Stimulated activated effector memory CD8-positive, alpha-beta T cell treated with anti-CD3 and anti-CD28 coated beads, Interleukin-12 subunit alpha, Interleukin-12 subunit beta, amount 100 ng/mL, for 72 hours (primary cell): Measurements from ENCODE around the gene NKD2.
"Not testable (repeated sequence)": the region's sequence is repeated elsewhere in the genome, so short reads cannot be mapped to it uniquely, and the experiment has no call there.

ENCODE experiments used
- ATAC-seq: fragments of 150-1000 bp; cut with Tn5 transposase; 2 replicates; pipeline ENCODE4 v1.10.0; 2021
- DNase-seq, 2 donors: peaks; one replicate each; pipeline ENCODE4 v3.0.0; 2021 to 2022; ENCODE audit warnings: low spot score in 2 of 2
- H3K27ac Mint-ChIP-seq: one replicate; pipeline ENCODE4 v1.8.0; 2022; ENCODE audit warnings: mild to moderate bottlenecking, mixed read lengths
- H3K36me3 Mint-ChIP-seq: one replicate; pipeline ENCODE4 v1.8.0; 2022; ENCODE audit warnings: mild to moderate bottlenecking, mixed read lengths
- H3K4me1 Mint-ChIP-seq: one replicate; pipeline ENCODE4 v1.8.0; 2022; ENCODE audit warnings: mixed read lengths
- H3K4me3 Mint-ChIP-seq: one replicate; pipeline ENCODE4 v1.8.0; 2022; ENCODE audit warnings: mild to moderate bottlenecking, mixed read lengths
- H3K9me3 Mint-ChIP-seq: one replicate; pipeline ENCODE4 v1.8.0; 2022; ENCODE audit warnings: mixed read lengths

The NKD2 gene

GRCh38 chr5:968881-969280 lies 39.7 kb upstream of the NKD2 start:
- no peak for ATAC-seq
- H3K27ac Mint-ChIP-seq: no peak overlapping the region
- H3K4me3 Mint-ChIP-seq: no peak overlapping the region
- peaks cover 14% of the 10 kb centered on the region for H3K4me1 Mint-ChIP-seq
- no peaks in the 10 kb centered on the region for H3K36me3 Mint-ChIP-seq
- H3K9me3 Mint-ChIP-seq: no peaks in the 10 kb centered on the region
- DNase-seq: no peak

GRCh38 chr5:969408-969839 lies 39.2 kb upstream of the NKD2 start:
- Mint-ChIP-seq H3K27ac (no peak overlapping the region), H3K36me3 (no peaks in the 10 kb centered on the region), H3K4me1 (peaks cover 9% of the 10 kb centered on the region), H3K4me3 (no peak overlapping the region), H3K9me3 (no peaks in the 10 kb centered on the region)
- DNase-seq (no peak), ATAC-seq (no peak)

GRCh38 chr5:972575-972974 lies 36.0 kb upstream of the NKD2 start:
- not testable (repeated sequence) for ATAC-seq, H3K4me3 Mint-ChIP-seq, H3K4me1 Mint-ChIP-seq, H3K27ac Mint-ChIP-seq, H3K36me3 Mint-ChIP-seq, H3K9me3 Mint-ChIP-seq, DNase-seq

GRCh38 chr5:976849-977751 lies 31.5 kb upstream of the NKD2 start:
- no peak for DNase-seq
- Mint-ChIP-seq H3K27ac (no peak overlapping the region), H3K36me3 (no peaks in the 10 kb centered on the region), H3K4me1 (peaks cover 6% of the 10 kb centered on the region), H3K9me3 (no peaks in the 10 kb centered on the region), H3K4me3 (no peak overlapping the region)
- ATAC-seq: peak; percentile 19

- H3K27ac Mint-ChIP-seq: no peak overlapping the region
- no peaks in the 10 kb centered on the region for H3K9me3 Mint-ChIP-seq
- no peaks in the 10 kb centered on the region for H3K36me3 Mint-ChIP-seq
- DNase-seq: no peak
- H3K4me1 Mint-ChIP-seq: peaks cover 6% of the 10 kb centered on the region
- no peak for ATAC-seq
- no peak overlapping the region for H3K4me3 Mint-ChIP-seq
Observed at GRCh38 chr5:978054-978453, 30.5 kb upstream of the NKD2 start.

GRCh38 chr5:978693-979092 lies 29.9 kb upstream of the NKD2 start:
- no peak for DNase-seq
- Mint-ChIP-seq H3K27ac (no peak overlapping the region), H3K4me1 (peaks cover 6% of the 10 kb centered on the region), H3K4me3 (no peak overlapping the region), H3K9me3 (no peaks in the 10 kb centered on the region), H3K36me3 (no peaks in the 10 kb centered on the region)
- ATAC-seq: peak; percentile 38

- Mint-ChIP-seq H3K4me1 (peaks cover 6% of the 10 kb centered on the region), H3K4me3 (no peak overlapping the region), H3K36me3 (no peaks in the 10 kb centered on the region), H3K9me3 (no peaks in the 10 kb centered on the region), H3K27ac (no peak overlapping the region)
- ATAC-seq (peak; percentile 11), DNase-seq (no peak)
Observed at GRCh38 chr5:979100-979817, 29.3 kb upstream of the NKD2 start.

- H3K27ac Mint-ChIP-seq: no peak overlapping the region
- DNase-seq (no peak), ATAC-seq (no peak)
- H3K4me1 Mint-ChIP-seq: peaks cover 6% of the 10 kb centered on the region
- peaks cover 5% of the 10 kb centered on the region for H3K9me3 Mint-ChIP-seq
- no peaks in the 10 kb centered on the region for H3K36me3 Mint-ChIP-seq
- H3K4me3 Mint-ChIP-seq: no peak overlapping the region
Observed at GRCh38 chr5:980001-980588, 28.5 kb upstream of the NKD2 start.

GRCh38 chr5:980966-981365 lies 27.6 kb upstream of the NKD2 start:
- Mint-ChIP-seq H3K9me3 (peaks cover 5% of the 10 kb centered on the region), H3K4me1 (peaks cover 6% of the 10 kb centered on the region), H3K4me3 (no peak overlapping the region), H3K36me3 (no peaks in the 10 kb centered on the region), H3K27ac (no peak overlapping the region)
- ATAC-seq: no peak
- no peak for DNase-seq

- ATAC-seq (no peak), DNase-seq (no peak)
- Mint-ChIP-seq H3K4me3 (no peak overlapping the region), H3K27ac (no peak overlapping the region), H3K36me3 (no peaks in the 10 kb centered on the region), H3K4me1 (peaks cover 6% of the 10 kb centered on the region), H3K9me3 (peaks cover 5% of the 10 kb centered on the region)
Observed at GRCh38 chr5:981456-981855, 27.1 kb upstream of the NKD2 start.

- ATAC-seq: peak; percentile 44
- H3K9me3 Mint-ChIP-seq: peaks cover 5% of the 10 kb centered on the region
- no peak for DNase-seq
- H3K4me1 Mint-ChIP-seq: peaks cover 6% of the 10 kb centered on the region
- H3K36me3 Mint-ChIP-seq: no peaks in the 10 kb centered on the region
- no peak overlapping the region for H3K27ac Mint-ChIP-seq
- no peak overlapping the region for H3K4me3 Mint-ChIP-seq
Observed at GRCh38 chr5:982377-983237, 26.0 kb upstream of the NKD2 start.

- Mint-ChIP-seq H3K27ac (no peak overlapping the region), H3K9me3 (peaks cover 9% of the 10 kb centered on the region), H3K4me3 (no peak overlapping the region), H3K36me3 (no peaks in the 10 kb centered on the region), H3K4me1 (peaks cover 6% of the 10 kb centered on the region)
- ATAC-seq: no peak
- DNase-seq: no peak
Observed at GRCh38 chr5:983238-983524, 25.4 kb upstream of the NKD2 start.

GRCh38 chr5:983568-983967 lies 25.0 kb upstream of the NKD2 start:
- no peak for DNase-seq
- Mint-ChIP-seq H3K36me3 (no peaks in the 10 kb centered on the region), H3K27ac (no peak overlapping the region), H3K4me1 (peaks cover 4% of the 10 kb centered on the region), H3K4me3 (no peak overlapping the region), H3K9me3 (peaks cover 9% of the 10 kb centered on the region)
- no peak for ATAC-seq

- H3K4me1 Mint-ChIP-seq: no peaks in the 10 kb centered on the region
- no peak overlapping the region for H3K4me3 Mint-ChIP-seq
- DNase-seq (no peak), ATAC-seq (no peak)
- H3K36me3 Mint-ChIP-seq: no peaks in the 10 kb centered on the region
- H3K27ac Mint-ChIP-seq: no peak overlapping the region
- peaks cover 9% of the 10 kb centered on the region for H3K9me3 Mint-ChIP-seq
Observed at GRCh38 chr5:984774-985173, 23.8 kb upstream of the NKD2 start.

GRCh38 chr5:987761-988160 lies 20.8 kb upstream of the NKD2 start:
- Mint-ChIP-seq H3K27ac (no peak overlapping the region), H3K4me1 (no peaks in the 10 kb centered on the region), H3K36me3 (no peaks in the 10 kb centered on the region), H3K4me3 (no peak overlapping the region), H3K9me3 (peaks cover 9% of the 10 kb centered on the region)
- DNase-seq (no peak), ATAC-seq (no peak)
